HL-60/S4 (cell line): Measurements from ENCODE around the gene CRMP1.

Source experiments
- in situ Hi-C: fragments of 300-500 bp; cut with MboI; formaldehyde crosslinking; loops from 2 replicates; pipeline ENCODE4 v1.14.3; 2022; ENCODE audit warnings: low sequenced_read_pairs

The CRMP1 gene

DNA sequence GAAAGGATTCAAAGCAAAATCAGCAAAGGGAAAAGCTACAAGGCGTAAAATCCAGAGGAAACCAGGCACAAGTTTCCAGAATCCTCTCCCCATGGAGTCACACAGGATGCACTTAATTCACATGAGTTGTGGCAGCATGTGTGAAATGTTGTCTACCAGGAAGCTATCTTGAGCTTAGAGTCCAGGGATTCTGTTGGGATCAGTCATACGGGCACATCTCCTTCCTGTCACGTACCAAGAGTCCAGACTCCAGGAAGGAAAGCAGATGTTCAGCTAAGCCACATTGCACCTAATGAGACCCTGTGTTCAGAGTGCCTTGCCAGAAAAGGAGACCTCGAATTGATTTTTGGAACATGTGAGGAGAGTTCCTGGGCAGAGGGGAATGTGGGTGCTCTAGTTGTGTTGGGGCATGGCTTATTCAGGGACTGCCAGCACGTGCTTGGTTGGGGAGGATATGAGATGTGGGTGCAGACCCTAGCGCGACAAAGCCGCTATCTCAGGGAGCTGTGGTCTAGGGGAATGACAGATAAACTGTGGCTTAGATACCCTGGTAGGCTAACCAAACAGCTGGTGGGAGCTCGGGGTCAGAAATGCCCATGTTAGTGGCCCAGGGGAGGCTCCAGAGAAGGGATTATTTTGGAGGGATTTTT is 111.9 kb downstream of the CRMP1 start:
- in situ Hi-C loops: loop anchor here (25.0 kb wide), 1 partner anchor 794 kb away; no protein-coding TSS in a partner anchor

DNA sequence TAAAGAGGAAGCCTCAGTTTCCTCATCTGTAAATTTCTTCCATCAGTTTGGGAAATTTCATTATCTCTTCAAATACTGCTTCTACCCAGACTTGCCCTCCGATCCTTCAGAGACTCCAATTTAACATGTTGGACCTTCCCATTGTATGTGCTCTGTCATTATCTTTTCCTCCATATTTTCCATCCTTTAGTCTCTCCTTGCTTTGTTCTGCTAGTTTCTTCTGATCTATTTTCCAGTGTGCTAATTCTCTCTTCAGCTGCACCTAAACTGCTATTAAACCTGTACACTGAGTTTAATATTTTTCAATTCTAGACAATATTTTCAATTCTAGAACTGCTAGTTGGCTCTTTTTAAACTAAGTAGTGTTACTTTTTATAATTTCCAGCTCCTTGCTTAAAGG is 116.4 kb downstream of the CRMP1 start:
- in situ Hi-C loops: loop anchor here (25.0 kb wide), 1 partner anchor 789 kb away; no protein-coding TSS in a partner anchor

DNA sequence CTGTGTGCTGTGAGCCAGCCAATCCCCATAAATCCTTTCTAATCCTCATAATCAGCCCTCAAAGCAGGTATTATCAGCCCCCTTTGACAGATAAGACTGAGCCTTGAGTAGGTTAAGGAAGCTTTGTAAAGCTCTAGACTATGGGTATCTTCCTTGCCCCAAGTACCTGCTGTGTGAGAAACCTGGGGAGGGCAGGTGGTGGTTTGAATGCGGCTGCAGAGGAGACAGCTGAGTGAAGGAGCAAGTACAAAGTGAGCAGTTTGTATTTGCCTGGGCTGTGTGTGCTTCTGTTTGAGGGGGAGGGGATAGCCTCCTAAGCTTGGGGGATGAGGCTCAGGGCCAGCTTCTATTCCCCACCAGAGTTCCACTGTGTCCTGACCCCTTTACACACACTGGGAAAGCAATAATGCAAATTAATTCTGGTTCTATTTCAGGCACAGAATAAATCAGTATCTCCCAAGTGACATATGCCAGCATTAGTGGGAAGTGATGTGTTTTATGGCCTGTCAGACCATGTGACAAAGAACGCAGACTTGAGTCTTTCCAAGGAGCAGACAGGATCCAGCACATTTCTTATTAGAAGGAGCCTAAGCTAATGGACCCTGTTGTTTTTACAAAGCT is 118.4 kb downstream of the CRMP1 start:
- in situ Hi-C loops: loop anchor here (25.0 kb wide), 1 partner anchor 787 kb away; no protein-coding TSS in a partner anchor

DNA sequence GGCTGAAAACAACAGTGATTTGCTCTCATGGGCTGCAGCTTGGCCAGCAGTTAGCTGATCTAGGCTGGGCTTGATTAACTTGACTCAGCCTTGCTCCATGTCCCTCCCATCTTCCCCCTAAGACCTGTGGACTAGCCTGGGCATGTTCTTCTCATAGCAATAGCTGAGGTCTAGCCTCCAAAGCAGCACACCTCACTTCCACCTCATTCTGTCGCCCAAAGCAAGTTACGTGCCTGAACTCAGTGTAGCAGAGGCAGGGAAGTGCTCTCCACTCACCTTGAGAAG is 119.7 kb downstream of the CRMP1 start:
- in situ Hi-C loops: no loop called here

DNA sequence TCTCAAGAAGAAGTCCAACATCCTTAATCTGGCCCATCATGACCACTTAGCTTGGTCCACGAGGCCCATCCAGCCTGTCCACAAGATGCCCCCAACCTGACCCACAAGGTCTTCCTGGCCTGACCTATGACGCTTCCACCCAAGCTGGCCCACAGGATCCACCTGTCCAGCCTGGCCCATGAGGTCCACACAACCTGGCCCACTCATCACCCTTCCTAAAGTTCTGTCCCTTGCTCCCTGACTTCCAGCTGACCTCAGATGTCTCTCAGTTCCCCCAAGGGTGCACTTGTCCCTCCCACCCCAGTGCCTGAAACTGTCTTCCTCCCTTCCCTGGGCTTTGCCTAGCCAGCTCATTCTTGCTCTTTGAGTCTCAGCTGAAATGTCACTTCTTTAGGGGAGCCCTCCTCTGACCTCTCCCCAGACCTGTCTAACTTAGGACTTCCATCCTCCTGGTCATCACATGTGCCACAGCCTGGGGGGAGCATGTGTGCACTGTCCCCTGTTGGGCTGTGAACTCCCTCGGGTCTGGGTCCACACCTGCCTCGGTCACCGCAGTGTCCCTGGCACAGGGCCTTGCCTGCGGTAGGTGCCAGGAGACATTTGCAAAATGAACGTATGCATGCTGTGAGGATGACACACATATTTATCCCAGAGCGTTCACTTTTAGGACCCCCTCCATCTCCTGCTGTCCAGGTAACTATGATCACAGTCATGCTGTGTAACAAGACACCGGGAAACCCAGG is 120.2 kb downstream of the CRMP1 start:
- in situ Hi-C loops: no loop called here
